Measurements from ENCODE around the gene FMNL2.

GRCh38 chr2:152432765-152433164, 97.8 kb downstream of the FMNL2 start:
- TF ChIP-seq CTCF (IDR thresholded peaks at IDR 0.05) = no peak
- no peak for TF ChIP-seq POLR2A (IDR thresholded peaks at IDR 0.05)
- TF ChIP-seq EP300 (IDR thresholded peaks at IDR 0.05) = no peak
- no peak for TF ChIP-seq POLR2AphosphoS5 (IDR thresholded peaks at IDR 0.05)

Measured in stomach (tissue), 4 donors.